ENCODE data around the gene LBH.
A peak's percentile ranks its signal among the peaks of the same experiment; 100 is the strongest.
"Not testable (repeated sequence)": the region's sequence is repeated elsewhere in the genome, so short reads cannot be mapped to it uniquely, and the experiment has no call there.

The LBH gene

GRCh38 chr2:30259827-30260679 is 28.7 kb downstream of the LBH start:
- no peak for DNase-seq

DNA sequence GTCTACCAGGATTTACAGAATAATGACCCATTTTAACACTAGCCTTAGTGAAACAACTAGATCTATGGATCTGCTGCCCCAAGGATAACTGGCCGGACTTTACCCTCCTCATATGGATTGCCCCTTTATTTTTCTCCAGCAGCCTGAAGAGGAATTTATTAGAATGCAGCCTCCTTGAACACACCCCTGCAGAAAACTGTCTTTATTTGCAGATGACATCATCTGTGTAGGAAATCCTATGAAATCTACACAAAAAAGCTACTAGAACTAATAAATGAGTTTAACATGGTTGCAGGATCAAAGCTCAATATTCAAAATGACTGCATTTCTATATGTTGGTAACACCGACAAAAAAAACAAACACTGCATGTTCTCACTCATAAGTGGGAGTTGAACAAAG is 29.6 kb downstream of the LBH start:
- no peak for DNase-seq

- DNase-seq = peak; percentile 68
Observed at GRCh38 chr2:30261695-30262211, 30.4 kb downstream of the LBH start.

DNA sequence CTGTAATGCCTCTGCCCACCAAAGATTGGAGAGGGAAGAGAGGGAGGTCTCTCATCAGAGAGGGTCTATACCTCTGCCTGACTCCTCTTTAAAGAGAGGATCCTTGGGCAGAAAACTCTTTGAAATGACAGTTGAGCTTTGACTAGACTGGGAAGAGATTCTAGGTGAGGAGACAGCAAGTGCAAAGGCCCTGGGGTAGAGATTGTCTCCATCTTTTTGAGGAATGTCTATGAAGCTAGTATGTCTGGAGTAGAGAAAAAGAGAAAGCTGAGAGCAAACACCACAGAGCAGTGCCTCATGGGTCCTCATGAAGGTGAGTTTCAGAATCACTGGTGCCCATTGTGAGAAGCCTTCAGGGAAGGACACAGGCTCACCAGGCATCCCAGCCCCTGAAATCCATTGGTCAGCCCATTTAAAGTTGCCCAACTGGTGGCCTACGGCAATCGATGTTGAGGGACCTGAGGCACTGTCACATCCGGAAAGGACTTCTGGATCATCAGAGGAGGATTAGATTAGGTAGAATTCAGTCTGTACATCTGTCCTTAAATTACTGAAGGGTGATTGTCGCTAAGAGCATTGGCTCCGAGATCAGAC is 31.5 kb downstream of the LBH start:
- no peak for DNase-seq

DNA sequence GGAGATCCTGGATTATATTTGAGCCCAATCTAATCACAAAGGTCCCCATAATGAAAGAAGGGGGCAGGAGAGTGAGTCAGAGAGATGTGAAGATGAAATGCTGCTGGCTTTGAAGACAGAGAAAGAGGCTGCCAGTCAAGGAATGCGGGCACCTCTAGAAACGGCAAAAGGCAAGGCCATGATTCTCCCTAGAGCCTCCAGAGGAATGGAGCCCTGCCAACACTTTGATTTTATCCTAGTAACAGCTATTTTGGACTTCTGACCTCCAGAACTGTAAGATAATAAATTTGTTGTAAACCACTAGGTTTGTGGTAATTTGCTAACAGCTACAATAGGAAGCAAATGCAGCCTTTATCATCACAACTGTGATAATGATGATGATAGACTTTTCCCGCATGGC is 32.9 kb downstream of the LBH start:
- DNase-seq = no peak

- no peak for DNase-seq
Observed at GRCh38 chr2:30265052-30266015, 34.0 kb downstream of the LBH start.

- DNase-seq = peak; percentile 68
Observed at GRCh38 chr2:30266051-30266621, 34.8 kb downstream of the LBH start.

DNA sequence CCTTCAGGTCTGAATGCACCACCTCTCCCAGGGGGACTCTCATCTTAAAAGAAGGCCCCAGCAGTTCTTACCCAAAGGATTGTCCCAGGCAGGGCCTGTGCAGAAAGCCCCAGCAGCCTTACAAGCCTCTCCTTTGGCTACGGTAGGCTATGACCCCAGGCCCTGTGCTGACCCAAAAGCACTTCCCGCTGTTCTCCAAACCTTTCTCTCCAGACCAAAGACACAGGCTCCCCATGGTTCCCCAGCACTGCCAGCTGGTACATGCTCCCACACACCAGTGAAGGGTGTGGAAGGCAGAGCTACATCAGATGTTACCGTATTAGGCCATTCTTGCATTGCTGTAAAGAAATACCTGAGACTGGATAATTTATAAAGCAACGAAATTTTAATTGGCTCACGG is 35.4 kb downstream of the LBH start:
- DNase-seq = no peak

- peak; percentile 72 for DNase-seq
Observed at GRCh38 chr2:30267161-30267975, 36.0 kb downstream of the LBH start.

DNA sequence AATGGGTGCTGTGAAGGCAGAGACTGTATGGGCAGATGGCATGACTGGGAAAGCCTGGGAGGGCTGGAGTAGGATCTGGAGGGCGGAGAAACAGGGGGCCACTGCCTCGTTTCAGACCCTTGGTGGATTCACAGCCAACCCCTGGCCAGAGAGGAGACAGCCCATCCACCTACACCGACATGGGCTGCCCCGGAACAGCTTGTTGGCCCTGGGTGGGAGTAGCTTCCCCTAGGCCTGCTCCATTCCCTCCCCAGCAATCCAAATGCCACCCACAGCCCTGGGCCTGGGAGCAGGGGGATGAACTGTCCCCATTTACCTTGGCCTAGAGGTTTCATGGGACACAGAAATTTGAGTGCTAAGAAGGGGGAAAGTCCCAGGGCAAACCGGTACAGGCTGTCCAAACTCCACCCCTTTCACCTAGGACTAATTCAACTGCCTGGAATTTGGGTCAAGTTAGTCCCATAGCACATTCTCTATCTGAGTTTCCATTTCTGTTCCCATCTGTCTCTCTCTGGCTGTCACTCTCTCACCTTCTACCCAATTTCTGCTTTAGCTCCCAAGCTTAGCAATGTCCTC is 37.0 kb downstream of the LBH start:
- DNase-seq = no peak

DNA sequence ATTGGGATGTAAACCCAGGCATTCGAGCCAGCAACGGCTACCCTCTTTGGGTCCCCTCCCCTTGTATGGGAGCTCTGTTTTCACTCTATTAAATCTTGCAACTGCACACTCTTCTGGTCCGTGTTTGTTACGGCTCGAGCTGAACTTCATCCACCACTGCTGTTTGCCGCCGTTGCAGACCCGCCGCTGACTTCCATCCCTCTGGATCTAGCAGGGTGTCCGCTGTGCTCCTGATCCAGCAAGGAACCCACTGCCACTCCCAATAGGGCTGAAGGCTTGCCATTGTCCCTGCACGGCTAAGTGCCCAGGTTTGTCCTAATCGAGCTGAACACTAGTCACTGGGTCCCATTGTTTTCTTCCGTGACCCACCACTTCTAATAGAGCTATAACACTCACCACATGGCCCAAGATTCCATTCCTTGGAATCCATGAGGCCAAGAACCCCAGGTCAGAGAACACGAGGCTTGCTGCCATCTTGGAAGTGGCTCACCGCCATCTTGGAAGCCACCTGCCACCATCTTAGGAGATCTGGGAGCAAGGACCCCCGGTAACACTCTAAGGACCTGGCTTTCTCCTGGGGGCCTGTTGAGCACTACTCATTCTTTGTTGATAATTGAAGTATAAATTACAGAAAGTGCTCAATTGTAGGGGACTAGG is 37.9 kb downstream of the LBH start:
- not testable (repeated sequence) for DNase-seq

DNA sequence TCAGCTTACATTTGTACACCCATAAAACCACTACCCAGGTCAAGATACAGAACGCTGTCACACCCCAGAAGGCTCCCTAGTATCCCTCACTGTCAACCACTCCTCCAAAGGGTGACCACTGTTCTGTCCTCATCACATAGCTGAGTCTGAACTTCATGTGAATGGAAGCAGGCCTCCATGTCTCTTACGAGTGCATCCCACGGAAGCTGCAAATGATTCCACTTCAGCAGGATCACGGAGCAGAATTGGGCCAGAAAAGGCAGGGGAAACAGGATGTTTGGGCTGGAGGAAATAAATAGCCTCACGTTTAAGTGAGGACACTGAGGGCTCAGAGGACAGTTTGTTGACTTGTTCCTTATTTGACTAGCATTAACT is 38.4 kb downstream of the LBH start:
- no peak for DNase-seq

GRCh38 chr2:30270166-30270565 is 38.8 kb downstream of the LBH start:
- no peak for DNase-seq

GRCh38 chr2:30271301-30271700 is 40.0 kb downstream of the LBH start:
- no peak for DNase-seq

DNA sequence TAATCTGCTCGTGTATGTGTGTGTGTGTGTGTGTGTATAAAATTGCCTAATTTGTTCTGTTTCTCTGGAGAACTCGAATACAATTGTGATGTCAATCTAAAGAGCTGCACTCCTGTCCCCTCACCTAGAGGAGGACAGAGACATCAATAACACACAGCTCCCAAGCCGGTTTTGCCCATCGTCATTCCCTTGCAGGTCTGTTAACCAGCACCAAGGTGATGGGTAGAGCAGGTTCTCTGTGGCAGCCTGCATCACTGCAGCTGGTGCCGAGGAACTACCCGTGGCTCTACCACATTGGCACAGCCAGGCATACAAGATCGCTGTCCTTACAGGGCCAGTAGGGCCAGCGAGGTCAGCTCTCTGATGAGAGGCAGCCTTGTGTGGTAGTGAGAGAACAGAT is 41.0 kb downstream of the LBH start:
- no peak for DNase-seq

DNA sequence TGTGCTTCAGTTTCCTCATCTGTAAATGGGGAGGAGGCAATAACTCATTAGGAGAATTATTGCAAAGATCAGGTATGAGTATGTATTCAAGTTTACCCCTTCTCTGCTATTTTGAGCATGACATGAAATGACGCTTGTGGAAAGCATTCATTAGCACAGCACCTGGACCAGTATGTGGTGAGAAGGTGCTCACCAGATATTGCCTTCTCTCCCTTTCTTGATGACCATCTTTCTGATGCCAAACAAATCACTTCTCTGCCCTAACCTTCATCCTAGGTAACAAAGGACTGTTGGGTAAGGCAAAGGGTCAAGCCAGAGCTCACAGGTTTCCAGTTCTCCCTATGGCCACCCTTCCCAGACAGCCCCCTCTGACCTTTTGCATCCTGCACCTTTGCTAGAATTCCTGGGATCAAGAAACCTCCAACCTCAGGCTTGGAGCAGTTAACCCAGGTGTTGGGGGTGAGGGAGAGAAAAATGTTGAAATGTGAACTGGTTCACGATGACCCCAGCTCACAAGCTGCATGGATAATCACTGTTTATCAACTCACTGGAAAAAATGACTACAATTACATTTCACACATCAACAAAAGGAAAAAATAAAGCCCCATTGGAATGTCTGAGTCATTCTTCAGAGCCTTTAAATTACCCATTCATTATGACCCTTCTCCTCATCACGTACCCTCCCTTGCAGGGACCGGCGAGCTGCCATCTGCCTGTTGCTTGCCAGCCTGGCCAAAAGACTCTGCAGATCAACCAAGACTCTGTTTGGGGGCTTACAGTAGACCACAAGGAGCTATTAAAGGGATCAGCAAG is 41.6 kb downstream of the LBH start:
- peak; percentile 44 for DNase-seq

GRCh38 chr2:30273574-30273929 is 42.2 kb downstream of the LBH start:
- DNase-seq = no peak

GRCh38 chr2:30275256-30275655 is 43.9 kb downstream of the LBH start:
- DNase-seq = no peak

GRCh38 chr2:30276455-30276911 is 45.1 kb downstream of the LBH start:
- DNase-seq = peak; percentile 40

- no peak for DNase-seq
Observed at GRCh38 chr2:30277582-30277981, 46.2 kb downstream of the LBH start.
